PC-3 (cell line): ENCODE data around the gene MYO3B. TPM values are rescaled to one million over a fixed set of nuclear protein-coding genes. Genes with fewer than 3 reads are reported as not detected.

ENCODE experiments used
- ATAC-seq: fragments of 200-7000 bp; cut with Tn5 transposase; 2 replicates; pipeline ENCODE4 v1.9.1; 2020; ENCODE audit warnings: mild to moderate bottlenecking, moderate library complexity
- BruUV-seq: library from RNA; stranded (reverse); fragments of 400-500 nt; replicated peaks from 2 replicates; lab custom pipeline; 2021; lab: Mats Ljungman, UMichigan
- CTCF ChIA-PET: fragments of 300-600 bp; sonication (Branson Sonifier 250); formaldehyde crosslinking; loops from one replicate; lab custom pipeline; 2022; ENCODE audit warnings: antibody characterized with exemption; lab: Charles Lee
- POLR2A ChIA-PET: fragments of 300-600 bp; sonication (Branson Sonifier 250); formaldehyde crosslinking; loops from one replicate; lab custom pipeline; 2022; ENCODE audit warnings: antibody characterized with exemption; ENCODE audit not compliant: unreplicated experiment; lab: Charles Lee
- DNase-seq: peaks from one replicate; pipeline ENCODE4 v3.0.0-alpha.2; 2015
- H2AFZ ChIP-seq: fragments of 300-600 bp; sonication (generic); 2 replicates; pipeline ENCODE4 v1.6.0; 2016; ENCODE audit warnings: antibody characterized with exemption, low read length
- H3F3A ChIP-seq: fragments of 300-600 bp; sonication (generic); one replicate; pipeline ENCODE4 v1.6.0; 2017; ENCODE audit warnings: antibody characterized with exemption, low read length, control low read depth, mild to moderate bottlenecking; ENCODE audit not compliant: unreplicated experiment
- H3K27ac ChIP-seq: fragments of 300-600 bp; sonication (generic); 2 replicates; pipeline ENCODE4 v1.5.1; 2016; ENCODE audit warnings: mild to moderate bottlenecking, low read length
- H3K27me3 ChIP-seq: fragments of 300-600 bp; sonication (generic); 2 replicates; pipeline ENCODE4 v1.6.1; 2016; ENCODE audit warnings: low read length, mixed read lengths
- H3K36me3 ChIP-seq: fragments of 300-600 bp; sonication (generic); 2 replicates; pipeline ENCODE4 v1.6.1; 2016; ENCODE audit warnings: low read depth, mixed run types, low read length, mixed read lengths
- H3K4me1 ChIP-seq: fragments of 300-600 bp; sonication (generic); 2 replicates; pipeline ENCODE4 v1.5.1; 2016; ENCODE audit warnings: low read length; ENCODE audit not compliant: insufficient read depth
- H3K4me2 ChIP-seq: fragments of 300-600 bp; sonication (generic); 2 replicates; pipeline ENCODE4 v1.6.0; 2016; ENCODE audit warnings: low read length
- H3K4me3 ChIP-seq: fragments of 300-600 bp; sonication (generic); 2 replicates; pipeline ENCODE4 v1.5.1; 2016; ENCODE audit warnings: mild to moderate bottlenecking, low read length, mixed read lengths
- H3K79me2 ChIP-seq: fragments of 300-600 bp; sonication (generic); 2 replicates; pipeline ENCODE4 v1.6.1; 2017; ENCODE audit warnings: low read length, mixed read lengths
- H3K9ac ChIP-seq: fragments of 300-600 bp; sonication (generic); 2 replicates; pipeline ENCODE4 v1.6.0; 2016; ENCODE audit warnings: mild to moderate bottlenecking, low read length
- H3K9me2 ChIP-seq: fragments of 300-600 bp; sonication (generic); replicated peaks from 2 replicates; pipeline ENCODE4 v1.6.1; 2016; ENCODE audit warnings: mixed run types, low read length, mixed read lengths
- H3K9me3 ChIP-seq: fragments of 300-600 bp; sonication (generic); 2 replicates; pipeline ENCODE4 v1.6.1; 2016; ENCODE audit warnings: low read length, mixed read lengths
- H4K20me1 ChIP-seq: fragments of 300-600 bp; sonication (generic); 2 replicates; pipeline ENCODE4 v1.6.1; 2016; ENCODE audit warnings: low read length, mixed read lengths
- EZH2 ChIP-seq: fragments of 300-600 bp; sonication (generic); IDR thresholded peaks from one replicate; pipeline ENCODE4 v1.6.1; 2017; ENCODE audit warnings: antibody characterized with exemption, mild to moderate bottlenecking, low read length; ENCODE audit not compliant: unreplicated experiment
- EZH2phosphoT487 ChIP-seq: fragments of 300-600 bp; sonication (generic); IDR thresholded peaks from 2 replicates; pipeline ENCODE4 v1.6.1; 2018; ENCODE audit warnings: mild to moderate bottlenecking, antibody characterized with exemption, low read length, borderline replicate concordance
- intact Hi-C: fragments of 100-400 bp; cut with micrococcal nuclease; formaldehyde crosslinking; loops from 2 replicates; pipeline ENCODE4 v1.9.0; 2023
- total RNA-seq: library from RNA; depleted of rRNA; stranded (reverse); fragments of >200 nt; gene quantifications from 2 replicates; pipeline ENCODE4 v1.2.3, GENCODE V29; 2014
- TF ChIP-seq, protein P1 (sequence below): fragments of 300-600 bp; sonication (generic); conservative IDR thresholded peaks from 2 replicates; pipeline ENCODE4 v1.5.1; 2017; ENCODE audit warnings: antibody characterized with exemption, low read depth, mild to moderate bottlenecking, low read length

The MYO3B gene
- total RNA-seq, 1 experiment from 2014 or later, result 1.1 TPM

DNA sequence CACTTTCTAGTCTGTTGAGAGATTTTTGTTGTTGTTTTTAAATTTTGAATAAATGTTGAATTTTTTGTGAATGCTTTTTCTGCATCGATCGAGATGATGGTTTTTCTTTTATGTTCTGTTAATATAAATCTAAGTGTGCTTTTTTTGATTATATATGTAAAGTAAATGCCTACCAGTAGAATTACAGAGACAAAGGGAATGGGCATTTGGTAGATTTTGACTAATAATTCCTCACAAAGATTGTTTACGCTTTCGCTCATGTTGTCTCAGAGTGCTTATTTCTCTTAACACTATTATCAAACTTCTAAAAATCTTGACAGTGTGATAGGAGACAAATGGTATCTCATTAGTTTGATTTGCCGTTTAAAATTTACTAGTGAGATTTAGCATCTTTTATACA lies 3.7 kb downstream of the MYO3B start:
- Histone ChIP-seq H2AFZ (no peak overlapping the region), H3K27me3 (no peaks in the 10 kb centered on the region), H4K20me1 (no peaks in the 10 kb centered on the region), H3K4me1 (no peaks in the 10 kb centered on the region; the same call in 1 of the 2 replicates), H3K36me3 (no peaks in the 10 kb centered on the region), H3K27ac (no peak overlapping the region), H3K9me3 (no peaks in the 10 kb centered on the region), H3K4me2 (no peak overlapping the region), H3K4me3 (no peak overlapping the region), H3K9me2 (no peaks in the 10 kb centered on the region), H3K79me2 (no peaks in the 10 kb centered on the region), H3K9ac (no peak overlapping the region), H3F3A (no peaks in the 10 kb centered on the region)
- DNase-seq (no peak), ATAC-seq (no peak)
- ChIA-PET POLR2A (no interaction called here), CTCF (no interaction called here)
- no peak for TF ChIP-seq EZH2
- TF ChIP-seq, protein P1, sequence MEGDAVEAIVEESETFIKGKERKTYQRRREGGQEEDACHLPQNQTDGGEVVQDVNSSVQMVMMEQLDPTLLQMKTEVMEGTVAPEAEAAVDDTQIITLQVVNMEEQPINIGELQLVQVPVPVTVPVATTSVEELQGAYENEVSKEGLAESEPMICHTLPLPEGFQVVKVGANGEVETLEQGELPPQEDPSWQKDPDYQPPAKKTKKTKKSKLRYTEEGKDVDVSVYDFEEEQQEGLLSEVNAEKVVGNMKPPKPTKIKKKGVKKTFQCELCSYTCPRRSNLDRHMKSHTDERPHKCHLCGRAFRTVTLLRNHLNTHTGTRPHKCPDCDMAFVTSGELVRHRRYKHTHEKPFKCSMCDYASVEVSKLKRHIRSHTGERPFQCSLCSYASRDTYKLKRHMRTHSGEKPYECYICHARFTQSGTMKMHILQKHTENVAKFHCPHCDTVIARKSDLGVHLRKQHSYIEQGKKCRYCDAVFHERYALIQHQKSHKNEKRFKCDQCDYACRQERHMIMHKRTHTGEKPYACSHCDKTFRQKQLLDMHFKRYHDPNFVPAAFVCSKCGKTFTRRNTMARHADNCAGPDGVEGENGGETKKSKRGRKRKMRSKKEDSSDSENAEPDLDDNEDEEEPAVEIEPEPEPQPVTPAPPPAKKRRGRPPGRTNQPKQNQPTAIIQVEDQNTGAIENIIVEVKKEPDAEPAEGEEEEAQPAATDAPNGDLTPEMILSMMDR, result no peak
- no peak for TF ChIP-seq EZH2phosphoT487
- intact Hi-C loops, result no loop called here
- BruUV-seq, result no TSS peak

GRCh38 chr2:170185319-170185718 lies 7.4 kb downstream of the MYO3B start:
- Histone ChIP-seq H2AFZ (no peak overlapping the region), H3K4me2 (no peak overlapping the region), H3K79me2 (no peaks in the 10 kb centered on the region), H3K9me3 (0 out of 2 replicates have a peak, but pooled peaks cover 4% of the 10 kb centered on the region), H3K27me3 (no peaks in the 10 kb centered on the region), H3K4me1 (no peaks in the 10 kb centered on the region), H3K36me3 (no peaks in the 10 kb centered on the region), H3K27ac (no peak overlapping the region), H3K4me3 (no peak overlapping the region), H3F3A (no peaks in the 10 kb centered on the region), H3K9ac (no peak overlapping the region), H3K9me2 (no peaks in the 10 kb centered on the region), H4K20me1 (no peaks in the 10 kb centered on the region)
- intact Hi-C loops, result no loop called here
- DNase-seq, result no peak
- ChIA-PET POLR2A (interaction anchor here (0.6 kb wide), 1 partner anchor 13 kb away, joined by 10 read pairs; no protein-coding TSS in a partner anchor), CTCF (no interaction called here)
- BruUV-seq, result no TSS peak
- no peak for ATAC-seq
- TF ChIP-seq, protein P1, result no peak
- TF ChIP-seq EZH2phosphoT487 (no peak), EZH2 (no peak)

DNA sequence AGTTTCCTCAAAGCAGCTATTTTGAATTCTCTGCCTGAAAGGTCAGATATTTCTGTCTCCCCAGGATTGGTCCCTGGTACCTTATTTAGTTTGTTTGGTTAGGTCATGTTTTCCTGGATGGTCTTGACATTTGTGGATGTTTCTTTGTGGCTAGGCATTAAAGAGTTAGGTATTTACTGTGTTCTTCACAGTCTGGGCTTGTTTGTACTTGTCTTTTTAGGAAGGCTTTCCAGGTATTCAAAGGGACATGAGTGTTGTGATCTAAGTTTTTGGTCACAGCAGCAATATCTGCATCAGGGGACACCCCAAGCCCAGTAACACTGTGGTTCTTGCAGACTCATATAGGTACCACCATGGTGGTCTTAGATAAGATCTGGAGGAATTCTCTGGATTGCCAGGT lies 11.8 kb downstream of the MYO3B start:
- H3K4me1 ChIP-seq, result 0 out of 2 replicates have a peak, but pooled peaks cover 6% of the 10 kb centered on the region
- CTCF ChIA-PET, result no interaction called here
- H3K27me3 ChIP-seq, result no peaks in the 10 kb centered on the region
- POLR2A ChIA-PET, result no interaction called here
- no peaks in the 10 kb centered on the region for H3F3A ChIP-seq
- H4K20me1 ChIP-seq, result no peaks in the 10 kb centered on the region
- no peak overlapping the region for H3K4me2 ChIP-seq
- no peaks in the 10 kb centered on the region for H3K36me3 ChIP-seq
- no peaks in the 10 kb centered on the region for H3K79me2 ChIP-seq
- H3K9me2 ChIP-seq, result no peaks in the 10 kb centered on the region
- H3K9me3 ChIP-seq, result 0 out of 2 replicates have a peak, but pooled peaks cover 4% of the 10 kb centered on the region
- H3K27ac ChIP-seq, result no peak overlapping the region
- intact Hi-C loops, result no loop called here
- no peak overlapping the region for H3K4me3 ChIP-seq
- BruUV-seq, result no TSS peak
- ATAC-seq (no peak), DNase-seq (no peak)
- no peak overlapping the region for H2AFZ ChIP-seq
- TF ChIP-seq, protein P1, result no peak
- TF ChIP-seq EZH2, result no peak
- no peak for TF ChIP-seq EZH2phosphoT487
- H3K9ac ChIP-seq, result no peak overlapping the region
